HepG2 (cell line): Measurements from ENCODE around the gene MOK. TPM values are rescaled to one million over a fixed set of nuclear protein-coding genes. Genes with fewer than 3 reads are reported as not detected.

ENCODE experiments used
- ATAC-seq: fragments of 200-7000 bp; cut with Tn5 transposase; 3 replicates; pipeline ENCODE4 v1.9.1; 2020; ENCODE audit warnings: mild to moderate bottlenecking, moderate library complexity
- BruUV-seq: library from RNA; stranded (reverse); fragments of 400-500 nt; replicated peaks from 2 replicates; lab custom pipeline; 2021; lab: Mats Ljungman, UMichigan
- CTCF ChIA-PET: fragments of 300-600 bp; formaldehyde crosslinking; extraction: SDS; loops from one replicate; lab custom pipeline; 2021; ENCODE audit warnings: low total read pairs, inconsistent platforms, low intra/inter-chr PET ratio; lab: Yijun Ruan, JAX
- POLR2A ChIA-PET: fragments of 350-600 bp; sonication (Branson Sonifier 250); formaldehyde crosslinking; loops from one replicate; lab custom pipeline; 2020; ENCODE audit warnings: antibody characterized with exemption, inconsistent platforms; lab: Yijun Ruan, JAX
- DNase-seq: peaks from one replicate; pipeline ENCODE4 v3.0.0-alpha.2; 2015; ENCODE audit warnings: low spot score
- FAIRE-seq: peaks from 3 replicates; lab custom pipeline; 2011; peaks lifted over from hg19 to GRCh38; lab: Jason Lieb, UNC
- H2AFZ ChIP-seq: one replicate; pipeline ENCODE4 v1.6.1; 2011; ENCODE audit warnings: low read length, inconsistent platforms
- H3K27ac ChIP-seq: fragments of 300-600 bp; 3 replicates; pipeline ENCODE4 v1.8.0; 2011; ENCODE audit warnings: mixed run types, mild to moderate bottlenecking, mixed read lengths, low read length, inconsistent platforms; ENCODE audit not compliant: insufficient read depth; ENCODE audit errors: extremely low read length
- H3K27me3 ChIP-seq, 2 experiments: fragments of 200-600 bp in 1 of 2; 2 replicates in 1 of 2; 3 replicates in 1 of 2; pipeline versions ENCODE4 v1.6.0 to v1.8.0; 2011; ENCODE audit warnings: low read length in 2 of 2, mild to moderate bottlenecking in 2 of 2, moderate library complexity in 2 of 2, inconsistent platforms in 1 of 2; ENCODE audit not compliant: insufficient read depth in 2 of 2, control insufficient read depth in 1 of 2
- H3K36me3 ChIP-seq, 2 experiments: fragments of 200-600 bp in 1 of 2; replicated peaks in 1 of 2; 2 replicates in 1 of 2; 3 replicates in 1 of 2; pipeline versions ENCODE4 v1.5.1 to v1.8.0; 2011; ENCODE audit warnings: low read length in 2 of 2, inconsistent platforms in 1 of 2; ENCODE audit not compliant: insufficient read depth in 2 of 2, control insufficient read depth in 1 of 2
- H3K4me1 ChIP-seq: 2 replicates; pipeline ENCODE4 v1.5.1; 2012; ENCODE audit warnings: low read length, inconsistent platforms; ENCODE audit not compliant: insufficient read depth
- H3K4me2 ChIP-seq: 2 replicates; pipeline ENCODE4 v1.6.0; 2011; ENCODE audit warnings: low read depth, low read length, inconsistent platforms
- H3K4me3 ChIP-seq, 3 experiments: fragments of 200-600 bp in 1 of 3; sonication (generic), shearing (Covaris generic) in 1 of 3; replicated peaks in 1 of 3; 2 replicates each; pipeline ENCODE4 v1.5.1; 2011 to 2016; ENCODE audit warnings: low read length in 3 of 3, inconsistent platforms in 2 of 3, low read depth in 2 of 3, mild to moderate bottlenecking in 2 of 3, control low read depth in 1 of 3, mixed read lengths in 1 of 3; ENCODE audit not compliant: insufficient read depth in 1 of 3
- H3K79me2 ChIP-seq: one replicate; pipeline ENCODE4 v1.6.1; 2011; ENCODE audit warnings: low read length, inconsistent platforms; ENCODE audit not compliant: insufficient read depth
- H3K9ac ChIP-seq: 2 replicates; pipeline ENCODE4 v1.6.0; 2011; ENCODE audit warnings: mild to moderate bottlenecking, low read depth, low read length, inconsistent platforms; ENCODE audit not compliant: insufficient read depth
- H3K9me3 ChIP-seq: 2 replicates; pipeline ENCODE4 v1.5.1; 2012; ENCODE audit warnings: mild to moderate bottlenecking, low read length
- H4K20me1 ChIP-seq: 2 replicates; pipeline ENCODE4 v1.6.0; 2011; ENCODE audit warnings: inconsistent platforms, mild to moderate bottlenecking, low read length, moderate library complexity; ENCODE audit not compliant: insufficient read depth
- BRF2 ChIP-seq: sonication (generic); formaldehyde crosslinking; IDR thresholded peaks from 2 replicates; pipeline ENCODE4 v1.8.1; 2022; ENCODE audit warnings: mild to moderate bottlenecking, missing genetic modification reagents
- CC2D1A ChIP-seq: sonication (generic); formaldehyde crosslinking; IDR thresholded peaks from 2 replicates; pipeline ENCODE4 v1.8.1; 2023; ENCODE audit warnings: mild to moderate bottlenecking, missing genetic modification reagents
- CENPT ChIP-seq: sonication (generic); formaldehyde crosslinking; IDR thresholded peaks from 2 replicates; pipeline ENCODE4 v1.8.0; 2022; ENCODE audit warnings: low read depth, mild to moderate bottlenecking, moderate library complexity, missing genetic modification reagents
- NFE2L1 ChIP-seq: sonication (generic); formaldehyde crosslinking; IDR thresholded peaks from 2 replicates; pipeline ENCODE4 v1.4.0; 2020; ENCODE audit warnings: missing genetic modification reagents, mild to moderate bottlenecking, borderline replicate concordance
- NR2C2 ChIP-seq: sonication (generic); formaldehyde crosslinking; IDR thresholded peaks from 2 replicates; pipeline ENCODE4 v1.4.0; 2020; ENCODE audit warnings: missing genetic modification reagents, mild to moderate bottlenecking, moderate library complexity, borderline replicate concordance
- PHF5A ChIP-seq: IDR thresholded peaks from one replicate; pipeline ENCODE4 v1.6.1; 2018; ENCODE audit warnings: low read depth, missing genetic modification reagents; ENCODE audit not compliant: unreplicated experiment
- RFX1 ChIP-seq: fragments of 450-650 bp; IDR thresholded peaks from 2 replicates; pipeline ENCODE4 v1.6.1; 2017
- TEAD3 ChIP-seq: optimal IDR thresholded peaks from 2 replicates; pipeline ENCODE3; 2016; ENCODE audit warnings: borderline replicate concordance
- TFE3 ChIP-seq: IDR thresholded peaks from 2 replicates; pipeline ENCODE4 v1.6.1; 2016
- THAP9 ChIP-seq: sonication (generic); formaldehyde crosslinking; IDR thresholded peaks from 2 replicates; pipeline ENCODE4; 2020; ENCODE audit warnings: missing genetic modification reagents, mild to moderate bottlenecking, borderline replicate concordance
- ZNF180 ChIP-seq: sonication (generic); formaldehyde crosslinking; IDR thresholded peaks from 2 replicates; pipeline ENCODE4 v1.4.0; 2020; ENCODE audit warnings: low read depth, missing genetic modification reagents, borderline replicate concordance
- ZNF577 ChIP-seq: sonication (generic); formaldehyde crosslinking; IDR thresholded peaks from 2 replicates; pipeline ENCODE4 v1.4.0; 2020; ENCODE audit warnings: mild to moderate bottlenecking, low read depth, missing genetic modification reagents, borderline replicate concordance
- WGBS: methylation state at CpG from one replicate; pipeline ENCODE4 v1.1.6; 2017; ENCODE audit warnings: low lambda C conversion rate; 5-methylcytosine and 5-hydroxymethylcytosine counted together
- in situ Hi-C: cut with HindIII; loops from 2 replicates; pipeline ENCODE4 v1.10.0; 2017; ENCODE audit warnings: low pct_unique_long_range_greater_than_20kb; ENCODE audit not compliant: extremely low pct_ligation_motif_present
- intact Hi-C: fragments of 100-400 bp; cut with micrococcal nuclease; formaldehyde crosslinking; loops from one replicate; pipeline ENCODE4 v1.10.0; 2022; ENCODE audit not compliant: unreplicated experiment
- polyA plus RNA-seq, 8 experiments: library from polyadenylated mRNA; depleted of rRNA in 3 of 8; stranded (reverse) in 7 of 8; unstranded in 1 of 8; fragments of >200 nt; fragmentation: Illumina TruSeq in 4 of 8; extraction: Trizol in 4 of 8; gene quantifications; 2 replicates each; pipeline versions ENCODE4 v1.2.1 to v1.2.3, GENCODE V29; 2011 to 2016; ENCODE audit warnings: low read depth in 4 of 8, missing spikeins in 1 of 8, mixed read lengths in 1 of 8; ENCODE audit not compliant: insufficient read depth in 1 of 8
- total RNA-seq, 5 experiments: library from RNA; depleted of rRNA; stranded (reverse); fragments of >200 nt; fragmentation: Illumina TruSeq; extraction: Trizol; gene quantifications; 2 replicates each; pipeline ENCODE4 v1.2.3, GENCODE V29; 2016; ENCODE audit warnings: low read depth in 1 of 5

MOK gene
- total and polyA plus RNA-seq, 2 of the 13 experiments (the other 11 are each of a cell fraction or from before 2014, with no cell fraction given) = 15.3 to 16.9 TPM

- no peak overlapping the region for H3K27ac ChIP-seq
- no peaks in the 10 kb centered on the region for H3K79me2 ChIP-seq
- ATAC-seq = no peak
- H3K4me1 ChIP-seq = no peaks in the 10 kb centered on the region
- no peak overlapping the region for H3K4me2 ChIP-seq
- no peaks in the 10 kb centered on the region for H3K27me3 ChIP-seq
- H3K4me3 ChIP-seq = no peak overlapping the region
- no peak for FAIRE-seq
- no peaks in the 10 kb centered on the region for H3K36me3 ChIP-seq
- 95% methylated on average over 5 of the region's 5 CpGs for WGBS
- ChIA-PET CTCF (no interaction called here), POLR2A (no interaction called here)
- in situ Hi-C loops = no loop called here
- no peaks in the 10 kb centered on the region for H4K20me1 ChIP-seq
- intact Hi-C loops = no loop called here
- BruUV-seq = no TSS peak
- H3K9me3 ChIP-seq = no peaks in the 10 kb centered on the region
- TF ChIP-seq ZNF577 (CRISPR knock-in tag) (no peak), THAP9 (CRISPR knock-in tag) (no peak), CENPT (no peak), TEAD3 (CRISPR knock-in tag) (no peak), RFX1 (no peak), NFE2L1 (CRISPR knock-in tag) (no peak), BRF2 (CRISPR knock-in tag) (no peak), TFE3 (CRISPR knock-in tag) (no peak), CC2D1A (no peak), NR2C2 (CRISPR knock-in tag) (no peak), ZNF180 (CRISPR knock-in tag) (no peak), PHF5A (CRISPR knock-in tag) (no peak)
- H3K9ac ChIP-seq = no peak overlapping the region
- H2AFZ ChIP-seq = no peak overlapping the region
- no peak for DNase-seq
Observed at GRCh38 chr14:102272392-102272791, 32.6 kb downstream of the MOK start.
